HG03439 (cell line): Measurements from ENCODE around the gene LSM7.

Experiments used
- ATAC-seq: cut with Tn5 transposase; IDR thresholded peaks from one replicate; pipeline ENCODE4 v1.9.1; 2021; ENCODE audit warnings: mild to moderate bottlenecking, moderate library complexity; ENCODE audit not compliant: unreplicated experiment

LSM7 gene

GRCh38 chr19:2305452-2306280 is 22.7 kb downstream of the LSM7 start:
- no peak for ATAC-seq

DNA sequence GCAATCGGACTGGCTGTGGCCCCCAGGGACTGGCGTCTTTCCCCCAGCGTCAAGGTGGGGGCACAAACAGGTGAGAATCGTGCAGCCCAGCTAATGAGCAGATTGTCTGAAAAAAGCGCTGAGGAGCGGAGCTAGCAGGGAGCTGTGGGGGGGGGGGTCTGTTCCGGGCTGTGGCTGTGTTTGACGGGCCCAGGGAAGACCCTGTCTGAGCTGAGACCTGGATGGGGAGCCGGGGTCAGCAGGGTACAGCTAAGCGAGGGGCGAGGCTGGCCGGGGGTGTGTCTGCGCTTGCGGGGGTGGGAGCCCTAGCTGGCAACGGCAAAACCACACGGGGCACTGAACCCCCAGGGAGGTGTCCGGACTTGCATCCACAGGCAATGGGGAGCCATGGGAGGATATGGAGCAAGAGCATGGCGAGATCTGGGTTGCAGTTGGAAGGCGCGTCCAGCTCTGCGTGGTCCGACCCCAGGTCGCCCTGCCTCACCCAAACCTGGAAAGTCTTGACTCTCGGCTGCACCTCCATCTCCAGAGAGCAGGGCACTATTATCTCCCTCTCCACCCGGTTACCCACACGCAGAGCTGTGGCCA is 25.1 kb downstream of the LSM7 start:
- no peak for ATAC-seq

DNA sequence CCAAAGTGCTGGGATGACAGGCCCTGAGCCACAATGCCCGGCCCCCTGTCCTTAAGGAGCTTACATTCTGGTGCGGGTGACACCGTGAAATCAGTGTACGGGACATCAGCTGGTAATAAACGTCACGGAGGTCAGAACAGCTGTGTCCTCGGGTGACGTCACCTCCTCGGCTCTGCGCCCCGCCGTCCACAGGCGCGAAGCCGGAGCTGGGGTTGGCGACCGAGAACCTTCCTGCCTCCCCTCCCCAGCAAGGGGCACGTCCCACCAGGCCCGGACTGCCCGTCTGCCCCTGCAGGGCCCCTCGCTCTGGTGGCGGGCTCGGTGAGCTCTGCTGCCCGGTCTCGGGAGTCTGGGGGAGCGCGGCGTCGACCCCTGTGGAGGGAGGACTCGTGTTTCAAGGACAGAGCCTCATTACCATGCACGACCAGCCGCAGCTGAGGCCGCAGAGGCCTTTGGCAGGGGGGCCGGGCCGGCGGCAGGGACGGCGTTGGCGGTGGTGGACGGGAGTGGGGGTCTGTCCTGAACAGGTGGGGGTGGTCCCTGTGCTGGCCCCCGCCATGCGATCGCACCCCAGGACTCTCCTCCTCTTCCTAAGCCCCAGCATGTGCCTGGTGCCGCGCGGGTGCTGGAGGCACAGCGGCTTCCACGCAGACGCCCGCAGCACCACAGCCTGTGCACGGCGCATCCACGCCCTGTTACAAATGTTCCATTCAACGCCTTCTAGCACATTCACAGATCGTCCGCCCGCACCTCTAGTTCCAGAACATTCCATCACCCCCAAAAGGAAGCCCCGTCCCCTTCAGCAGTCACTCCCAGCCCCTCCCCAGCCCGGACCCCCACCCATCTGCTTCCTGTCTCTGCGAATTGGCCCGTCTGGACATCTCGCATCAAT is 25.8 kb downstream of the LSM7 start:
- ATAC-seq: no peak

DNA sequence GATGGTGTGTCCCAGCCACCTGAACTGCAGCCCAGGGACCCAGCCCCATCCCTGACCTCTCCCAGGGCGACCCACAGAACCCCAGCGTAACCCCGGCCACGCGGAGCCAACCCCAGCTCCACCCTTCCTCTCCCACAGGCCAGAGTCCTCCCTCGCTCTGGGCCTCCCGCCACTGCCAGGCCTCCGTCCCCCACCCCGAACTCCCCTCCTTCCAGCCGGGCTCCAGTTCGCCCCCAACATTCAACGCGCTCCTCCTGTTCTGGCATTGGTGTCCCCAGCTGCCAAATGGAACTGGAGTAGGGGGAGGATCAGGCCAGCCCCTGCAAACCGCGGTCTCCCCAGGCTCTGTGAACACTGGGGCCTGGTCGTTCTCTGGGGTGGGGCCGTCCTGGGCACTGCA is 27.9 kb downstream of the LSM7 start:
- ATAC-seq: no peak

DNA sequence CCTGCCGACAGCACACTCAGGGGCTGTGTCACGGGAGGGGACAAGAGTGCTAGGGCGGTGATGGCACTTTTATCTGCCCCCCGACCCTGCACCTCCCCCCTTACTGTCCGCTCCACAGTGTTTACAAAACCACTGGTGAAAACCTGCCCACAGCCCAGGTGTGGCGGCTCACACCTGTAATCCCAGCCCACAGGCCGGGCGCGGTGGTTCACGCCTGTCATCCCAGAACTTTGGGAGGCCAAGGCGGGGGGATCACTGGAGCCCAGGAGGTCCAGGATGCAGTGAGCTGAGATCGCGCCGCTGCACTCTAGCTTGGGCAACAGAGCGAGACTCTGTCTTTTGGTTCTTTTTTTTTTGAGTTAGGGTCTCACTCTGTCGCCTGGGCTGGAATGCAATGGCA is 32.2 kb downstream of the LSM7 start:
- ATAC-seq: no peak

- ATAC-seq: no peak
Observed at GRCh38 chr19:2294687-2295335, 33.6 kb downstream of the LSM7 start.

GRCh38 chr19:2291185-2291751 is 37.1 kb downstream of the LSM7 start:
- ATAC-seq: no peak

DNA sequence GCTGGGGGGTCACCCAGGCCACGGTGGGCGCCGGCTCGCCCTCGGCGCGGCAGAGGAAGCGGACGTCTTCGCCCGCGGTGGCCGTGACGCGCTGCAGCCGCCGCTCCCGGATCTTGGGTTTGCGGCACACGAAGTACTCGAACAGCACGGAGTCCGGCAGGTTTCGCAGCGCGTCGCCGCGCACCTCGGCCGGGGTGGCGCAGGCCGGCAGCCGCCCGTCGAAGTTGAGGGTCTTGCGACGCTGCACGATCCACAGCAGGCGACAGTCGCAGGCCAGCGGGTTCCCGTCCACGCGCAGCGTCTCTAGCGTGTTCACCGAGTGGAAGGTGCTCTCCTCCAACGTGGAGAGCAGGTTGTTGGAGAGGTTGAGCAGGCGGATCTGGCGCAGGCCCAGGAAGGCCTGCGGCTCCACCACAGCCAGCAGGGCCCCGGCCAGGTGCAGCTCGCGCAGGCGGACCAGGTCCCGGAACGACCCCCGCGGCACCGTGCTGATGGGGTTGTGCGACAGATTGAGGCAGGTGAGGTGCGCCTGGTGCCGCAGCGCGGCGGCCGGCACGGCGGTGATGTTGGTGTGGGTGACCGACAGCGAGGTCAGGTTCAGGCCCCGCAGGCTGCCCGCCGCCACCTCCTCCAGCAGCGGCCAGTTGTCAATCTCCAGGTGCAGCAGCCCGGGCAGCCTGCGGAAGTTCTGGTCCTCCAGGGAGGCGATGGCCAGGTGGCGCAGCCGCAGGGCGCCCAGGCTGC is 37.8 kb downstream of the LSM7 start:
- peak; percentile 17 for ATAC-seq

DNA sequence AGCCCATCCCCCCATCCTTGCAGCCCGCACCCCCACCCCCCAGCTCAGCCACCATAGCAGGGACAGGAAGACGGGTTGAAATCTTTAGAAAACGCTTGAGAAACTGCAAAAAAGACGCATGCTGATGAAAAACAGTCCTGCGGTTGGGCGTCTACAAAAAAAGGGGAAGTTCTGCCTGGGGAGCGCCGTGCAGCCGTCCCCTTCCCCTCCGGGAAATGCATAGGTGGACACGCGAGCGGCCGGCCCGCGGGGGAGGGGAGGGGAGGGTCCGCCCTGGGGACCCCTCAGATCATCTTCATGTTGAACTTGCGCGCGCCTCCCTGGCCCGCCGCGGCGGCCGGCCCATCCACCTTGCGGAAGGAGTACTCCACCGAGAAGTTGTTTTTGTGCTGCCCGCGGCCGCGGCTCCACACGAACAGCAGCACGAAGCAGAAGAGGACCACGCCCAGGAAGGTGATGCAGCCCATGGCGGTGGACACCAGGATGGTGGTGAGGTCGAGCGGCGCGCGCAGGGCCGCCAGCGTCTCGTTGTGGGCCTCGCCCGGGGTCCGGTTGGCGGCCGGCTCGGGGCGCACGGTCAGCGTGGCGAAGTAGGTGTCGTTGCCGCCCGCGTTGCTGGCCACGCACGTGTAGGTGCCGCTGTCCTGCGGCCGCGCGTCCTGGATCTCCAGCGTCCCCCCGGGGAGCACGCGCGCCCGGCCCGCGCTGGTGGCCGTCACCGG is 38.5 kb downstream of the LSM7 start:
- ATAC-seq: peak; percentile 35

DNA sequence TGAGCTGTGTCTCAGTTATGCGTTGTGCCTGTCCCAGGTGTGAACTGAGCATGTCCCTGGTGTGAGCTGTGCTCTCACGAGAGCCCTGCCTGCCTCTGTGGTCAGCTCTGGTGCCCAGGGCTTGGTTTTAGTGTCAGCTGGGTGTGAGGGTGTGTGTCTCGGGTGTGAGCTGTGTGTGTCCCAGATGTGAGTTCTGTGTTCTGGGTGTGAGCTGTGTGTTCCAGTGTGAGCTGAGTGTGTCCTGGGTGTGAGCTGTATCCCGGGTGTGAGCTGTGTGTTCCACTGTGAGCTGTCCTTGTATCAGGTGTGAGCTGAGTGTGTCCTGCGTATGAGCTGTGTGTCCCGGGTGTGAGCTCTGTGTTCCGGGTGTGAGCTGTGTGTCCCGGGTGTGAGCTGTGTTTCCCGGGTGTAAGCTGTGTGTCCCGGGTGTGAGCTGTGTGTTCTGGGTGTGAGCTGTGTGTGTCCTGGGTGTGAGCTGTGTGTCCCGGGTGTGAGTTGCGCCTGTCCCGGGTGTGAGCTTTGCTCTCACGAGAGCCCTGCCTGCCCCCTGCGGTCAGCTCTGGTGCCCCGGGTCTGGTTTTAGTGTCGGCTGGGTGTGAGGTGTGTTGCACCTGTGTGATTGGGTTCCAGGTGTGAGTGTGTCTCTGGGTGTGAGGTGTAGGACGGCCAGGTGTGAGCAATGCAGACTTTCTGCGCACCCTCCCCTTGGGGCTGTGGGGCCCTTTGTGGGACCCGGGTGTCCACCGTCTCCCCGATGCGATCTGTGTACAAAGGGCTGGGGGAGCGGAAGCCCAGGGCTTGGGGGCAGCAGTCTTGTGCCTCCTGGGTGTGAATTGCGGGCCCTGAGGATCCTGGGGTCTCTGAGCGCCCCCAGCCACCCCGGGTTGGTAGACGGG is 39.3 kb downstream of the LSM7 start:
- no peak for ATAC-seq

DNA sequence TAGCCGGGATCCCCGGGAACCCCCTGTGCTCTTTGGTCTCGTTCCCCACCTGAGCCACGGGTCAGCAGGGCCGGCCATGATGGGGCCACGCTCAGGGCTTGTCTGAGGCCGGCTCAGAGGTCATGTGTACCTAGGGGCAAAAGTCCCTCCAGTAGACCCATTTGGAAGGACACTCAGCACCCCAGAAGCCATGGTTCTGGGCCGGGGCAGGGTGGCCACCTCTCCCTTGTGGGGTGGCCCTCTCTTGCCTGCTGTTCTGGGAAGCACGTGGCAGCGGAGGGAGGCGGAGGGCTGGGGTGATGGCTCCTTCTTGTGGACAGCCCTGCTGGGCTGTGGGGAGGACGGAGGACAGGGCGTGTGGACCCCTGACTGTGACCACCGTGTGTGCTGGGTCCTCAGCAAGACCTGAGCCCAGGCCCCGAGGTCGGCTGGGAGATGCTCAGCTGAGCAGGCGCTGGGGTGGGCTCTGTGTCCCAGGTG is 40.0 kb downstream of the LSM7 start:
- ATAC-seq: no peak

GRCh38 chr19:2287585-2288337 is 40.6 kb downstream of the LSM7 start:
- no peak for ATAC-seq

DNA sequence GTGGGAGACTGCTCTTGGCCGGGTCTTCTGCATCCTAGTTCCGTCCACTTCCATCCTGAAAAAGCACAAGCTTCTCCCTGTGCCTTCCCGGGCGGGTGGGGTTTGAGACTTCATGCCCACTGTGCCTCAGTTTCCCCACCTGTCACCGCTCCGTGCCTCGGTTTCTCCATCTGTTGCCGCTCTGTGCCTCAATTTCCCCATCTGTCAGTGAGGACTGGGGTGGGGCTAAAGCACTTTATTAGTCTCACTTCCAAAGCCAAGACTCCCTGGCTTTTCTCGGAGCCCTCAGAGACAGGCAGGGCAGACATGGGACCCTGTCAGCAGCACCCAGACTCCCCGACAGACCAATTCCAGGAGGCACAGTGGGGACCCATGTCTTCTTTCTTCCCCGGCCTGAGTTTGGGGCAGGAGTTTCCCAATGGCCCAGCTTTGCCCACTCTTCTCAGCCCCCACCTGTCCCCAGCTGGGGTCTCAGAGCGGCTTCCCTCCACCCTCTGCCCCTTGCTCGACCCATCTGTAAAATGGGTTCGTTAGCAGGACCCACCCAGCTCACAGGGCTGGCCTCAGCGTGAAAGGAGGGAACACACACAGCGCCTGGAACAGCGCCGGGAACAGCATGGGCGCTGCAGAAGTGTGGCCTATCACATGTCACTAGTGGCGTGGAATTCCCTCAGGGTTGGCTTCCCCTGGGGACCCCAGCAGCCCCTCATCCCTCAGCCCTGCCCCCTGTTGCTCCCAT is 41.8 kb downstream of the LSM7 start:
- ATAC-seq: no peak

DNA sequence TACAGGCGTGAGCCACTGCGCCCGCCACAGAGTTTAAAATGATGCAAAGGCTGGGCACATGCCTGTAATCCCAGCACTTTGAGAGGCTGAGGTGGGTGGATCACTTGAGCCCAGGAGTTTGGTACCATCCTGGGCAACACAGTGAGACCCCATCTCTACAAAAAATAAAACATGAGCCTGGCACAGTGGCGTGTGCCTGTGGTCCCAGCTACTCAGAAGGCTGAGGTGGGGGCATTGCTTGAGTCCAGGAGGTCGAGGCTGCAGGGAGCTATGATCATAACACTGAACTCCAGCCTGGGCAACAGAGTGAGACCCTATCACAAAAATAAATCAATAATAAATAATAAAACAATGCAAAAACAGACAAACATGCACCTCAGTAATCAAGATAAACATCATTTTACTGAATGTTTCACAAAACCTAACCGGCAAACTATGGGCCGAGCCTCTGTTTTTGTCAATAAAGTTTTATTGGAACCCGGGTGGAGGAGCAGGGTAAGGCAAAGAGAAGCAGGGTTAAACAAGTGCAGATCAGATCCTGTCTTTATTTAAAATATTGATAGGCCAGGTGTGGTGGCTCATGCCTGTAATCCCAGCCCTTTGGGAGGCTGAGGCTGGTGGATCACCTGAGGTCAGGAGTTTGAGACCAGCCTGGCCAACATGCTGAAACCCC is 44.4 kb downstream of the LSM7 start:
- ATAC-seq: no peak

GRCh38 chr19:2282862-2283237 is 45.5 kb downstream of the LSM7 start:
- no peak for ATAC-seq

- ATAC-seq: no peak
Observed at GRCh38 chr19:2282062-2282861, 46.1 kb downstream of the LSM7 start, which contains the start of gene PEAK3. Gene PEAK3, minus strand, starts transcription at chr19:2282175. Its CDS starts 1,244 bp downstream, at chr19:2280931.
